K562 (cell line): ENCODE data around the gene EDRF1. TPM values are rescaled to one million over a fixed set of nuclear protein-coding genes. Genes with fewer than 3 reads are reported as not detected.
A peak's percentile ranks its signal among the peaks of the same experiment; 100 is the strongest.

Experiments used
- ATAC-seq: fragments of 200-7000 bp; cut with Tn5 transposase; 3 replicates; pipeline ENCODE4 v1.9.1; 2020; ENCODE audit warnings: moderate library complexity
- BruUV-seq: library from RNA; stranded (reverse); fragments of 400-500 nt; replicated peaks from 2 replicates; lab custom pipeline; 2021; lab: Mats Ljungman, UMichigan
- CTCF ChIA-PET: fragments of 300-600 bp; formaldehyde crosslinking; extraction: SDS; loops from one replicate; lab custom pipeline; 2021; ENCODE audit warnings: low intra/inter-chr PET ratio; lab: Yijun Ruan, JAX
- POLR2A ChIA-PET: fragments of 300-600, 350-650 bp; sonication (Branson Sonifier 250); formaldehyde crosslinking; extraction: SDS; loops from one replicate; lab custom pipeline; 2021; ENCODE audit warnings: antibody characterized with exemption, inconsistent platforms; lab: Yijun Ruan, JAX
- DNase-seq, 4 experiments: peaks; one replicate each; pipeline versions ENCODE4 v3.0.0 to v3.0.0-alpha.2; 2011 to 2018; ENCODE audit warnings: low spot score in 3 of 4, mixed read lengths in 3 of 4; ENCODE audit errors: extremely low read depth in 1 of 4
- FAIRE-seq: peaks from 2 replicates; lab custom pipeline; 2011; peaks lifted over from hg19 to GRCh38; lab: Jason Lieb, UNC
- H2AFZ ChIP-seq: 2 replicates; pipeline ENCODE4 v1.6.0; 2011; ENCODE audit warnings: low read depth, low read length, control low read depth, inconsistent platforms
- H3K27ac ChIP-seq: fragments of 200-600 bp; 3 replicates; pipeline ENCODE4 v1.8.0; 2011; ENCODE audit warnings: low read depth, mild to moderate bottlenecking, control low read depth, inconsistent platforms, low read length, moderate library complexity, mixed read lengths; ENCODE audit errors: extremely low read depth
- H3K27me3 ChIP-seq, 2 experiments: fragments of 300-600 bp in 1 of 2; 2 replicates in 1 of 2; 3 replicates in 1 of 2; pipeline versions ENCODE4 v1.6.0 to v1.8.0; 2011; ENCODE audit warnings: inconsistent platforms in 2 of 2, low read length in 2 of 2, mild to moderate bottlenecking in 1 of 2, mixed read lengths in 1 of 2, moderate library complexity in 1 of 2; ENCODE audit not compliant: control insufficient read depth in 2 of 2, insufficient read depth in 2 of 2
- H3K36me3 ChIP-seq: fragments of 300-600 bp; 3 replicates; pipeline ENCODE4 v1.8.0; 2011; ENCODE audit warnings: mild to moderate bottlenecking, low read length, inconsistent platforms; ENCODE audit not compliant: control insufficient read depth, insufficient read depth
- H3K4me1 ChIP-seq, 2 experiments: fragments of 200-600 bp in 1 of 2; replicated peaks in 1 of 2; 2 replicates in 1 of 2; 3 replicates in 1 of 2; pipeline versions ENCODE4 v1.5.1 to v1.8.0; 2011; ENCODE audit warnings: inconsistent platforms in 2 of 2, low read length in 2 of 2, mild to moderate bottlenecking in 1 of 2, mixed read lengths in 1 of 2, moderate library complexity in 1 of 2; ENCODE audit not compliant: control insufficient read depth in 2 of 2, insufficient read depth in 2 of 2
- H3K4me2 ChIP-seq: 2 replicates; pipeline ENCODE4 v1.6.1; 2011; ENCODE audit warnings: low read length, control low read depth, inconsistent platforms, mixed read lengths; ENCODE audit not compliant: insufficient read depth
- H3K4me3 ChIP-seq: fragments of 200-600 bp; sonication (generic), shearing (Covaris generic); 2 replicates; pipeline ENCODE4 v1.5.1; 2016; ENCODE audit warnings: control low read depth, inconsistent platforms
- H3K79me2 ChIP-seq: fragments of 200-600 bp; 3 replicates; pipeline ENCODE4 v1.8.0; 2011; ENCODE audit warnings: low read length, inconsistent platforms; ENCODE audit not compliant: control insufficient read depth, insufficient read depth
- H3K9ac ChIP-seq, 2 experiments: 2 replicates each; pipeline versions ENCODE4 v1.6.0 to v1.6.1; 2011; ENCODE audit warnings: low read depth in 2 of 2, low read length in 2 of 2, control low read depth in 1 of 2, inconsistent platforms in 1 of 2, mild to moderate bottlenecking in 1 of 2, mixed read lengths in 1 of 2; ENCODE audit not compliant: insufficient read depth in 1 of 2
- H3K9me1 ChIP-seq: one replicate; pipeline ENCODE4 v1.6.0; 2011; ENCODE audit warnings: inconsistent platforms, mild to moderate bottlenecking, low read length, moderate library complexity; ENCODE audit not compliant: control insufficient read depth, insufficient read depth
- H3K9me3 ChIP-seq: replicated peaks from 2 replicates; pipeline ENCODE4 v1.5.1; 2011; ENCODE audit warnings: low read depth, low read length, inconsistent platforms; ENCODE audit not compliant: control insufficient read depth, insufficient read depth
- H4K20me1 ChIP-seq: replicated peaks from 2 replicates; pipeline ENCODE4 v1.6.1; 2011; ENCODE audit warnings: low read length, inconsistent platforms, mixed read lengths; ENCODE audit not compliant: control insufficient read depth, insufficient read depth
- FOXM1 ChIP-seq, 2 experiments: fragments of 450-650 bp in 1 of 2; sonication (generic) in 1 of 2; formaldehyde crosslinking in 1 of 2; IDR thresholded peaks; 2 replicates each; pipeline versions ENCODE4 v1.6.1 to v1.9.0; 2017 to 2022; ENCODE audit warnings: low read depth in 2 of 2, mild to moderate bottlenecking in 2 of 2, missing genetic modification reagents in 1 of 2, moderate library complexity in 1 of 2
- FOXP4 ChIP-seq: sonication (generic); formaldehyde crosslinking; IDR thresholded peaks from 2 replicates; pipeline ENCODE4 v1.8.0; 2022; ENCODE audit warnings: mild to moderate bottlenecking, missing genetic modification reagents, borderline replicate concordance
- HNRNPH1 ChIP-seq: fragments of 200-400 bp; formaldehyde crosslinking; optimal IDR thresholded peaks from 2 replicates; pipeline ENCODE3; 2017; ENCODE audit warnings: low read depth, mild to moderate bottlenecking, low read length, moderate library complexity
- ILK ChIP-seq: fragments of 450-650 bp; IDR thresholded peaks from 2 replicates; pipeline ENCODE4 v1.6.1; 2016; ENCODE audit warnings: missing genetic modification characterization, low read depth, mild to moderate bottlenecking, missing compliant biosample characterization, moderate library complexity, borderline replicate concordance
- IRF1 ChIP-seq: sonication (generic); formaldehyde crosslinking; IDR thresholded peaks from 2 replicates; pipeline ENCODE4 v1.8.0; 2022; ENCODE audit warnings: missing genetic modification reagents, mild to moderate bottlenecking, borderline replicate concordance
- KDM1A ChIP-seq, 2 experiments: fragments of 450-650 bp; IDR thresholded peaks; 2 replicates each; pipeline ENCODE4 v1.6.1; 2016; ENCODE audit warnings: mild to moderate bottlenecking in 2 of 2
- MIER1 ChIP-seq: fragments of 450-650 bp; IDR thresholded peaks from 2 replicates; pipeline ENCODE4 v1.6.1; 2016; ENCODE audit warnings: antibody characterized with exemption, mild to moderate bottlenecking, low read depth
- SIN3A ChIP-seq, 2 experiments: fragments of 150-350 bp in 1 of 2; IDR thresholded peaks; 2 replicates each; pipeline ENCODE4 v1.6.1; 2011 to 2016; ENCODE audit warnings: borderline replicate concordance in 2 of 2, low read depth in 2 of 2, low read length in 2 of 2, mild to moderate bottlenecking in 2 of 2, moderate library complexity in 2 of 2; ENCODE audit not compliant: control insufficient read depth in 1 of 2
- SIX5 ChIP-seq, 2 experiments: IDR thresholded peaks; 2 replicates each; pipeline ENCODE4 v1.6.1; 2011; ENCODE audit warnings: low read length in 2 of 2, borderline replicate concordance in 1 of 2, low read depth in 1 of 2, mild to moderate bottlenecking in 1 of 2, moderate library complexity in 1 of 2; ENCODE audit not compliant: insufficient read depth in 1 of 2
- SREBF1 ChIP-seq: fragments of 150-350 bp; IDR thresholded peaks from 2 replicates; pipeline ENCODE4 v1.6.1; 2014; ENCODE audit warnings: antibody characterized with exemption, low read depth, low read length, borderline replicate concordance
- SUPT5H ChIP-seq: fragments of 450-650 bp; IDR thresholded peaks from 2 replicates; pipeline ENCODE4 v1.6.1; 2016
- TAF1 ChIP-seq: IDR thresholded peaks from 2 replicates; pipeline ENCODE4 v1.6.1; 2011; ENCODE audit warnings: mild to moderate bottlenecking, low read length, moderate library complexity; ENCODE audit not compliant: insufficient read depth, control insufficient read depth, severe bottlenecking; ENCODE audit errors: extremely low read depth
- THRB ChIP-seq: fragments of 450-650 bp; formaldehyde crosslinking; conservative IDR thresholded peaks from 2 replicates; pipeline ENCODE4 v1.4.0; 2022; ENCODE audit warnings: mild to moderate bottlenecking, missing genetic modification characterization
- ZNF197 ChIP-seq: fragments of 200-800 bp; sonication (Bioruptor generic); IDR thresholded peaks from 2 replicates; pipeline ENCODE4 v1.6.1; 2016; ENCODE audit warnings: low read depth, missing genetic modification characterization, missing compliant biosample characterization
- ZNF444 ChIP-seq: fragments of 250-450 bp; sonication (Bioruptor Pico); IDR thresholded peaks from 2 replicates; pipeline ENCODE4 v1.4.0; 2020; ENCODE audit warnings: mild to moderate bottlenecking, moderate library complexity
- ZNF707 ChIP-seq: fragments of 250-450 bp; sonication (Bioruptor Pico); conservative IDR thresholded peaks from 2 replicates; pipeline ENCODE4 v1.8.0; 2022; ENCODE audit warnings: inconsistent platforms, mild to moderate bottlenecking, moderate library complexity
- WGBS: fragments of 100-300 bp; shearing (Covaris generic); methylation state at CpG from one replicate; pipeline ENCODE4 v1.1.6; 2016; ENCODE audit warnings: low coverage, mixed read lengths; ENCODE audit not compliant: insufficient coverage; ENCODE audit errors: missing lambda C conversion rate; 5-methylcytosine and 5-hydroxymethylcytosine counted together
- in situ Hi-C: fragments of 300-500 bp; cut with MboI; formaldehyde crosslinking; loops from 4 replicates; pipeline ENCODE4 v1.15.0; 2018; ENCODE audit warnings: inconsistent platforms, mixed read lengths
- intact Hi-C: fragments of 100-400 bp; cut with micrococcal nuclease; formaldehyde crosslinking; loops from 2 replicates; pipeline ENCODE4 v1.14.2; 2022
- polyA plus RNA-seq, 8 experiments: library from polyadenylated mRNA; depleted of rRNA in 4 of 8; stranded (reverse) in 5 of 8; unstranded in 3 of 8; fragments of >200 nt; fragmentation: Nextera tagmentation in 2 of 8; fragmentation: Illumina TruSeq in 1 of 8; extraction: Ambion mirVana in 2 of 8; extraction: Trizol in 1 of 8; gene quantifications; 2 replicates each; pipeline versions ENCODE4 v1.2.1 to v1.2.3, GENCODE V29; 2011 to 2014; ENCODE audit warnings: inconsistent platforms in 1 of 8, missing spikeins in 1 of 8
- total RNA-seq, 7 experiments: library from RNA; depleted of rRNA in 6 of 7; stranded (reverse); fragments of >200 nt in 6 of 7; fragmentation: Illumina TruSeq in 2 of 7; extraction: Trizol in 2 of 7; gene quantifications; 2 replicates each; pipeline versions ENCODE4 v1.2.1 to v1.2.3, GENCODE V29; 2011 to 2021; ENCODE audit warnings: low replicate concordance in 1 of 7

The EDRF1 gene
- total and polyA plus RNA-seq, 9 of the 15 experiments (the other 6 are each of a cell fraction or from before 2014, with no cell fraction given): 7.6 to 26.0 (median 18.6) TPM

GRCh38 chr10:125721035-125721434 is 1.5 kb downstream of the EDRF1 start:
- no peak for FAIRE-seq
- CTCF ChIA-PET: no interaction called here
- TF ChIP-seq FOXP4 (no peak), FOXM1 (IDR thresholded peaks at IDR 0.05; ENCODE audit: low read depth) (no peak), FOXM1 (CRISPR knock-in tag; IDR thresholded peaks at IDR 0.05; ENCODE audit: low read depth) (no peak), ZNF197 (no peak), IRF1 (CRISPR knock-in tag) (no peak), THRB (CRISPR knock-in tag) (no peak), MIER1 (no peak), SREBF1 (no peak), ILK (tag) (no peak), KDM1A (IDR thresholded peaks at IDR 0.05) (no peak), SUPT5H (no peak), HNRNPH1 (no peak), ZNF444 (CRISPR knock-in tag) (no peak), SIN3A (IDR thresholded peaks at IDR 0.05; ENCODE audit: borderline replicate concordance in 2 of 2, control insufficient read depth in 1 of 2, low read depth in 2 of 2, low read length in 2 of 2) (no peak), TAF1 (no peak), SIX5 (IDR thresholded peaks at IDR 0.05; ENCODE audit: borderline replicate concordance in 1 of 2, insufficient read depth in 1 of 2, low read depth in 1 of 2, low read length in 2 of 2) (no peak), ZNF707 (no peak)

More at GRCh38 chr10:125721035-125721434, 1.5 kb downstream of the EDRF1 start:
- Histone ChIP-seq H3K79me2 (peaks cover 22% of the 10 kb centered on the region), H2AFZ (no peak overlapping the region), H3K36me3 (peaks cover 49% of the 10 kb centered on the region), H3K9me3 (no peaks in the 10 kb centered on the region), H3K27me3 (no peaks in the 10 kb centered on the region), H3K9ac (peak overlapping the region in 1 of 2 experiments; percentile 33; a peak in 2 of 4 replicates), H3K4me2 (peak overlapping the region; percentile 95; the same call in 1 of the 2 replicates), H4K20me1 (no peaks in the 10 kb centered on the region), H3K9me1 (no peaks in the 10 kb centered on the region), H3K4me3 (peak overlapping the region; percentile 99; the same call in 1 of the 2 replicates), H3K4me1 (peaks cover 5 to 6% of the 10 kb centered on the region in 2 experiments; a peak in 4 of 5 replicates), H3K27ac (no peak overlapping the region)
- intact Hi-C loops (loop anchor here (5.0 kb wide), 1 partner anchor 96 kb away; no protein-coding TSS in a partner anchor), in situ Hi-C loops (no loop called here)
- POLR2A ChIA-PET: interaction anchor here (0.9 kb wide), 1 partner anchor 10 kb away, joined by 3 read pairs; no protein-coding TSS in a partner anchor
- 63% methylated on average over 3 of the region's 6 CpGs for WGBS
- no TSS peak for BruUV-seq
- ATAC-seq (no peak), DNase-seq (no peak)
